ENCODE results near the gene NFATC1.

NFATC1 gene

GRCh38 chr18:79434607-79435401 lies 39.1 kb downstream of the NFATC1 start:
- no peak overlapping the region for H3K27ac Mint-ChIP-seq
- H3K27me3 Mint-ChIP-seq: no peaks in the 10 kb centered on the region
- no peak overlapping the region for H3K4me3 Mint-ChIP-seq
- no peaks in the 10 kb centered on the region for H3K9me3 Mint-ChIP-seq
- peaks cover 17% of the 10 kb centered on the region for H3K4me1 Mint-ChIP-seq (ENCODE audit: low read depth)
- intact Hi-C loops (cut with micrococcal nuclease): no loop called here
- H3K36me3 Mint-ChIP-seq (ENCODE audit: low read depth): peaks cover 92% of the 10 kb centered on the region

GRCh38 chr18:79436556-79437275 lies 41.0 kb downstream of the NFATC1 start:
- H3K27me3 Mint-ChIP-seq: no peaks in the 10 kb centered on the region
- H3K27ac Mint-ChIP-seq: no peak overlapping the region
- H3K36me3 Mint-ChIP-seq (ENCODE audit: low read depth): peaks cover 100% of the 10 kb centered on the region
- no peaks in the 10 kb centered on the region for H3K9me3 Mint-ChIP-seq
- H3K4me3 Mint-ChIP-seq: no peak overlapping the region
- H3K4me1 Mint-ChIP-seq (ENCODE audit: low read depth): peaks cover 20% of the 10 kb centered on the region
- intact Hi-C loops (cut with micrococcal nuclease): no loop called here

- Mint-ChIP-seq H3K4me3 (no peak overlapping the region), H3K27ac (no peak overlapping the region), H3K4me1 (ENCODE audit: low read depth) (peaks cover 20% of the 10 kb centered on the region), H3K27me3 (no peaks in the 10 kb centered on the region), H3K36me3 (ENCODE audit: low read depth) (peaks cover 100% of the 10 kb centered on the region), H3K9me3 (no peaks in the 10 kb centered on the region)
- intact Hi-C loops (cut with micrococcal nuclease): no loop called here
Observed at GRCh38 chr18:79438089-79438897, 42.6 kb downstream of the NFATC1 start.

GRCh38 chr18:79438898-79439627 lies 43.3 kb downstream of the NFATC1 start:
- no peaks in the 10 kb centered on the region for H3K9me3 Mint-ChIP-seq
- H3K36me3 Mint-ChIP-seq (ENCODE audit: low read depth): peaks cover 100% of the 10 kb centered on the region
- no peaks in the 10 kb centered on the region for H3K27me3 Mint-ChIP-seq
- no peak overlapping the region for H3K4me3 Mint-ChIP-seq
- H3K4me1 Mint-ChIP-seq (ENCODE audit: low read depth): peaks cover 20% of the 10 kb centered on the region
- no peak overlapping the region for H3K27ac Mint-ChIP-seq
- intact Hi-C loops (cut with micrococcal nuclease): no loop called here

- no peaks in the 10 kb centered on the region for H3K27me3 Mint-ChIP-seq
- no peak overlapping the region for H3K4me3 Mint-ChIP-seq
- H3K36me3 Mint-ChIP-seq (ENCODE audit: low read depth): peaks cover 99% of the 10 kb centered on the region
- H3K4me1 Mint-ChIP-seq (ENCODE audit: low read depth): peaks cover 20% of the 10 kb centered on the region
- no peaks in the 10 kb centered on the region for H3K9me3 Mint-ChIP-seq
- no peak overlapping the region for H3K27ac Mint-ChIP-seq
- intact Hi-C loops (cut with micrococcal nuclease): no loop called here
Observed at GRCh38 chr18:79439628-79440023, 43.9 kb downstream of the NFATC1 start.

GRCh38 chr18:79440316-79441110 lies 44.8 kb downstream of the NFATC1 start:
- intact Hi-C loops (cut with micrococcal nuclease): no loop called here
- Mint-ChIP-seq H3K4me3 (no peak overlapping the region), H3K27me3 (no peaks in the 10 kb centered on the region), H3K27ac (peak overlapping the region; percentile 27), H3K36me3 (ENCODE audit: low read depth) (peaks cover 99% of the 10 kb centered on the region), H3K4me1 (ENCODE audit: low read depth) (peaks cover 20% of the 10 kb centered on the region), H3K9me3 (no peaks in the 10 kb centered on the region)

GRCh38 chr18:79441420-79441819 lies 45.7 kb downstream of the NFATC1 start:
- H3K36me3 Mint-ChIP-seq (ENCODE audit: low read depth): peaks cover 92% of the 10 kb centered on the region
- no peak overlapping the region for H3K4me3 Mint-ChIP-seq
- no peak overlapping the region for H3K27ac Mint-ChIP-seq
- no peaks in the 10 kb centered on the region for H3K27me3 Mint-ChIP-seq
- H3K4me1 Mint-ChIP-seq (ENCODE audit: low read depth): peaks cover 20% of the 10 kb centered on the region
- H3K9me3 Mint-ChIP-seq: no peaks in the 10 kb centered on the region
- intact Hi-C loops (cut with micrococcal nuclease): no loop called here

- Mint-ChIP-seq H3K27me3 (no peaks in the 10 kb centered on the region), H3K4me3 (no peak overlapping the region), H3K27ac (no peak overlapping the region), H3K36me3 (ENCODE audit: low read depth) (peaks cover 92% of the 10 kb centered on the region), H3K4me1 (ENCODE audit: low read depth) (peaks cover 20% of the 10 kb centered on the region), H3K9me3 (no peaks in the 10 kb centered on the region)
- intact Hi-C loops (cut with micrococcal nuclease): no loop called here
Observed at GRCh38 chr18:79442508-79443221, 46.9 kb downstream of the NFATC1 start.

- H3K9me3 Mint-ChIP-seq: no peaks in the 10 kb centered on the region
- H3K27ac Mint-ChIP-seq: no peak overlapping the region
- intact Hi-C loops (cut with micrococcal nuclease): no loop called here
- no peaks in the 10 kb centered on the region for H3K27me3 Mint-ChIP-seq
- peaks cover 92% of the 10 kb centered on the region for H3K36me3 Mint-ChIP-seq (ENCODE audit: low read depth)
- peaks cover 7% of the 10 kb centered on the region for H3K4me1 Mint-ChIP-seq (ENCODE audit: low read depth)
- no peak overlapping the region for H3K4me3 Mint-ChIP-seq
Observed at GRCh38 chr18:79445221-79445620, 49.5 kb downstream of the NFATC1 start.

- peaks cover 92% of the 10 kb centered on the region for H3K36me3 Mint-ChIP-seq (ENCODE audit: low read depth)
- H3K27ac Mint-ChIP-seq: no peak overlapping the region
- H3K4me1 Mint-ChIP-seq (ENCODE audit: low read depth): peaks cover under 1% of the 10 kb centered on the region
- no peaks in the 10 kb centered on the region for H3K9me3 Mint-ChIP-seq
- H3K4me3 Mint-ChIP-seq: no peak overlapping the region
- intact Hi-C loops (cut with micrococcal nuclease): no loop called here
- no peaks in the 10 kb centered on the region for H3K27me3 Mint-ChIP-seq
Observed at GRCh38 chr18:79445696-79446561, 50.2 kb downstream of the NFATC1 start.

GRCh38 chr18:79446931-79447330 lies 51.2 kb downstream of the NFATC1 start:
- H3K4me1 Mint-ChIP-seq (ENCODE audit: low read depth): no peaks in the 10 kb centered on the region
- H3K27me3 Mint-ChIP-seq: no peaks in the 10 kb centered on the region
- H3K4me3 Mint-ChIP-seq: no peak overlapping the region
- no peak overlapping the region for H3K27ac Mint-ChIP-seq
- intact Hi-C loops (cut with micrococcal nuclease): no loop called here
- H3K36me3 Mint-ChIP-seq (ENCODE audit: low read depth): peaks cover 92% of the 10 kb centered on the region
- no peaks in the 10 kb centered on the region for H3K9me3 Mint-ChIP-seq

Measured in dendritic cell treated with granulocyte-macrophage colony-stimulating factor and Interleukin-4, amounts not matched to agents 40 ng/mL and 50 ng/mL, for 4 days (primary cell).